Dermis blood vessel endothelial cell (primary cell): ENCODE measurements around the gene PGAM4. TPM values are rescaled to one million over a fixed set of nuclear protein-coding genes. Genes with fewer than 3 reads are reported as not detected.
"Not testable (repeated sequence)": the region's sequence is repeated elsewhere in the genome, so short reads cannot be mapped to it uniquely, and the experiment has no call there.

Source experiments
- DNase-seq: peaks from one replicate; pipeline ENCODE4 v3.0.0; 2010
- total RNA-seq: library from RNA; depleted of rRNA; stranded (reverse); fragments of >200 nt; gene quantifications from 2 replicates; pipeline ENCODE4 v1.2.3, GENCODE V29; 2014

Gene PGAM4
- total RNA-seq, 1 donor from 2014 or later = not detected

DNA sequence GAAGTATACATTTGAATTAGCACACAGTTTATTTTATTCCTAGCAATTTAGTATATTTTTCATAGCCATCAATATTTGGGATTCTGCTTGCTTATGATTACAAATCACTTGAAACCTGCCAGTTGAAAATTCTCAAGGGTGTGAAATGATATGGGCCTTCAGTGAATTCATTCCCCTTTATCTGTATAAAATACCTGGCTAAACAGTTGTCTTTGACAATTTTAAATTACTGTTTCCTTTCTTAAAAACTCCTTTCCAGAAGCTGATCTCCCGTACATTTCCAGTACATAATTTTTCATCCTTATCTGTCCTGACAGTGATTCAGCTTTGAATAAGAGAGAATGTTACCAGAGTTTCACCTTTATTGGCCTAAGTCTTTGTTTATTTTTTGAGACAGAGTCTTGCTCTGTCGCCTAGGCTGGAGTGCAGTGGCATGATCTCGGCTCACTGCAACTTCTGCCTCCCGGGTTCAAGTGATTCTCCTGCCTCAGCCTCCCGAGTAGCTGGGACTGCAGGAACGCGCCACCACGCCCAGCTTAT is 45.0 kb downstream of the PGAM4 start:
- DNase-seq = no peak

DNA sequence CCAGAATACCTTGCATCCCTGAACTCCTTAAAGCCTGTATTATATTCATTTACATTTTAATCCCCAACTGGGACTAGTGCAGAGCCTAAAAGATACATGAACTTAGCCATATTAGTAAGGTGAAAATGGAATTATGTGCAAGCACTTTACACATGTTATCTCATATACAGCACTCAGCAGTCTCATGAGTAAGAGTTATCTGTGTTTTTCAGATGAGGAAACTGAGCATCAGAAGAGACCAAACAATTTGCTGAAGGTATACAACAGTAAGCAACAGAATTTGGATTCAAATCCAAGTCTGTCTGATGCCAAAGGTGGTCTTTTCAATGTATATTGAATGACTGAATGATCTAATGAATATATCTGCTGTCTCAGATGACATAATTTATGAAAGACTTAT is 46.7 kb downstream of the PGAM4 start:
- no peak for DNase-seq

DNA sequence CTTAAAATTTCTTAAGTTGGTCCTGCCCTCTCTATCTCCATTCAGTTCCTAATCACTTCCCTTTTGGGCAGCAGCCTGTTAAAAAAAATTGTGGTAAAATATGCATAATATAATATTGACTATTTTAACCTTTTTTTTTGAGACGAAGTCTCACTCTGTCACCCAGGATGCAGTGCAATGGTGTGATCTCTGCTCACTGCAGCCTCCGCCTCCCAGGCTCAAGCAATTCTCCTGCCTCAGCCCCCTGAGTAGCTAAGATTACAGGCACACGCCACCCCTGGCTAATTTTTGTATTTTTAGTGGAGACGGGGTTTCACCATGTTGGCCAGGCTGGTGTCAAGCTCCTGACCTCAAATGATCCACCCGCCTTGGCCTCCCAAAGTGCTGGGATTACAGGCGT is 50.1 kb downstream of the PGAM4 start:
- DNase-seq = not testable (repeated sequence)

DNA sequence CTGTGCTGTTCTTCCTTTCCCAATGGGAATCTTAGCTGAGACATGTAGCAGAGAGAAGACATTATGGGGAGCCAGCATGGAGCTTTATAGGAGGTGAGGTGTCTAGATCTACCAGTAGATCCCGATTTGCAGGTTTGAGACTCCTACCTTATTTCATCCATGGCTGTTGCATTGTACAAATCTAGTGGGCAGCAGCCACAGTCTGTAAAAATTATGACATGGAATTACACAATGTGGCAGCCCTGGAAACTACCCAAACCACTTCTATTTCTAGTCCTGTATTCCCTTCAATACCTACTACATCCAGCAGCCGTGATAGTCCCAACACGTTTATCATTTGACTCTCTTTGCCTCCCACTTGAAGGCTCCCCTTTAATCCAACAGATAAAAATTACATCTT is 50.9 kb downstream of the PGAM4 start:
- no peak for DNase-seq

Other genes with a start within 250 kb of the PGAM4 start
- gene ATRX, start 183.4 kb downstream of the PGAM4 start, total RNA-seq = 101 and 115 TPM in 2 replicates
- gene MAGT1, start 74.2 kb downstream of the PGAM4 start, total RNA-seq = 142 and 160 TPM in 2 replicates
- 279 and 458 TPM in 2 replicates for gene COX7B, start 70.2 kb downstream of the PGAM4 start, total RNA-seq
- 10.9 and 14.1 TPM in 2 replicates for gene ATP7A, start 58.9 kb downstream of the PGAM4 start, total RNA-seq
- 284 and 379 TPM in 2 replicates for gene PGK1, start 134.6 kb upstream of the PGAM4 start, total RNA-seq
- 18.5 and 25.6 TPM in 2 replicates for gene TAF9B, start 170.0 kb upstream of the PGAM4 start, total RNA-seq